ENCODE results near the gene ANK3. TPM values are rescaled to one million over a fixed set of nuclear protein-coding genes. Genes with fewer than 3 reads are reported as not detected.
A peak's percentile ranks its signal among the peaks of the same experiment; 100 is the strongest.

The ANK3 gene
- polyA plus RNA-seq, 4 donors, result 9.9 to 81.4 (median 35.5) TPM

GRCh38 chr10:60096761-60097513 lies 292.7 kb downstream of the ANK3 start:
- H3K9me3 ChIP-seq (ENCODE audit: control insufficient read depth in 2 of 2, insufficient read depth in 1 of 2, low read depth in 1 of 2, low read length in 1 of 2), result no peaks in the 10 kb centered on the region

GRCh38 chr10:60093317-60093716 lies 296.4 kb downstream of the ANK3 start:
- no peaks in the 10 kb centered on the region for H3K27me3 ChIP-seq (ENCODE audit: control insufficient read depth in 3 of 3, insufficient read depth in 3 of 3, low read length in 3 of 3)
- H3K4me3 ChIP-seq (ENCODE audit: low read depth in 1 of 3, low read length in 3 of 3), result no peak overlapping the region
- 88 to 94% (median 91%) methylated on average over 3 of the region's 3 CpGs for WGBS, 3 donors
- FAIRE-seq (no peak), DNase-seq (no peak)
- no peaks in the 10 kb centered on the region for H3K9me3 ChIP-seq (ENCODE audit: control insufficient read depth in 2 of 2, insufficient read depth in 1 of 2, low read depth in 1 of 2, low read length in 1 of 2)
- peaks cover 4 to 7% (median 4%) of the 10 kb centered on the region in 3 donors for H3K4me1 ChIP-seq (ENCODE audit: control insufficient read depth in 3 of 3, insufficient read depth in 2 of 3, low read depth in 1 of 3, low read length in 2 of 3)
- H3K27ac ChIP-seq (ENCODE audit: low read depth in 1 of 3, low read length in 2 of 3), result no peak overlapping the region
- peaks cover 0 to 8% (median 0%) of the 10 kb centered on the region in 3 donors for H3K36me3 ChIP-seq (ENCODE audit: control insufficient read depth in 3 of 3, insufficient read depth in 2 of 3, low read depth in 1 of 3, low read length in 3 of 3)

More at GRCh38 chr10:60096761-60097513, 292.7 kb downstream of the ANK3 start:
- DNase-seq, result peak; percentile 48 to 72
- no peak for FAIRE-seq
- Histone ChIP-seq H3K4me1 (ENCODE audit: control insufficient read depth in 3 of 3, insufficient read depth in 2 of 3, low read depth in 1 of 3, low read length in 2 of 3) (peaks cover 0 to 7% (median 2%) of the 10 kb centered on the region in 3 donors), H3K27me3 (ENCODE audit: control insufficient read depth in 3 of 3, insufficient read depth in 3 of 3, low read length in 3 of 3) (no peaks in the 10 kb centered on the region), H3K27ac (ENCODE audit: low read depth in 1 of 3, low read length in 2 of 3) (peak overlapping the region in 2 of 3 donors; percentile 32 to 52), H3K4me3 (ENCODE audit: low read depth in 1 of 3, low read length in 3 of 3) (no peak overlapping the region), H3K36me3 (ENCODE audit: control insufficient read depth in 3 of 3, insufficient read depth in 2 of 3, low read depth in 1 of 3, low read length in 3 of 3) (peaks cover 0 to 4% (median 0%) of the 10 kb centered on the region in 3 donors)
- WGBS, 3 donors, result 20 to 61% (median 40%) methylated on average over 5 of the region's 5 CpGs

DNA sequence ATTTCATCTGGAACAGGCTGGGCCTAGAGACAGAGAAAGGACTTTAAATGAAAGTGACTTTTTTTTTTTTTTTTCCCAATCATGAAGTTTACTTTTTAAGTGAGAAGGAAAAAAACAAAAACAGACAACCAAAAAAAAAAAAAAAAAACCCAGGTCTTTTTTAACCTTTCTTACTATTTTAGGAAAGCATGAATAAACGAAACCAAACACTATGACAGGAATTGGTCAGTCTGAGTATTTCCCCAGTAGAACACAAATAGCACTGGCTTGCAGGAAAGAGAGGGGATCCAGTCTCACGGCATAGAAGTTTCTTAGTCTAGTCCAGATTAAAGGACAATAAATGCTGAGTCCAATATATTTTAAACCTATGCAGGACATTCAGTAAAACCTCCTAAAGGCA lies 302.8 kb downstream of the ANK3 start:
- WGBS, 3 donors, result 68 to 90% (median 81%) methylated on average over 2 of the region's 2 CpGs
- Histone ChIP-seq H3K27ac (ENCODE audit: low read depth in 1 of 3, low read length in 2 of 3) (no peak overlapping the region), H3K9me3 (ENCODE audit: control insufficient read depth in 2 of 2, insufficient read depth in 1 of 2, low read depth in 1 of 2, low read length in 1 of 2) (no peaks in the 10 kb centered on the region), H3K36me3 (ENCODE audit: control insufficient read depth in 3 of 3, insufficient read depth in 2 of 3, low read depth in 1 of 3, low read length in 3 of 3) (peaks cover 0 to 10% (median 4%) of the 10 kb centered on the region in 3 donors), H3K4me1 (ENCODE audit: control insufficient read depth in 3 of 3, insufficient read depth in 2 of 3, low read depth in 1 of 3, low read length in 2 of 3) (peaks cover 2 to 4% (median 3%) of the 10 kb centered on the region in 3 donors), H3K4me3 (ENCODE audit: low read depth in 1 of 3, low read length in 3 of 3) (no peak overlapping the region), H3K27me3 (ENCODE audit: control insufficient read depth in 3 of 3, insufficient read depth in 3 of 3, low read length in 3 of 3) (no peaks in the 10 kb centered on the region)
- DNase-seq (no peak), FAIRE-seq (no peak)

- H3K4me3 ChIP-seq (ENCODE audit: low read depth in 1 of 3, low read length in 3 of 3), result no peak overlapping the region
- peaks cover 2 to 4% (median 3%) of the 10 kb centered on the region in 3 donors for H3K4me1 ChIP-seq (ENCODE audit: control insufficient read depth in 3 of 3, insufficient read depth in 2 of 3, low read depth in 1 of 3, low read length in 2 of 3)
- H3K36me3 ChIP-seq (ENCODE audit: control insufficient read depth in 3 of 3, insufficient read depth in 2 of 3, low read depth in 1 of 3, low read length in 3 of 3), result peaks cover 0 to 10% (median 4%) of the 10 kb centered on the region in 3 donors
- WGBS, 3 donors, result 93 to 96% (median 94%) methylated on average over 4 of the region's 4 CpGs
- H3K27ac ChIP-seq (ENCODE audit: low read depth in 1 of 3, low read length in 2 of 3), result no peak overlapping the region
- H3K9me3 ChIP-seq (ENCODE audit: control insufficient read depth in 2 of 2, insufficient read depth in 1 of 2, low read depth in 1 of 2, low read length in 1 of 2), result no peaks in the 10 kb centered on the region
- DNase-seq (no peak), FAIRE-seq (no peak)
- H3K27me3 ChIP-seq (ENCODE audit: control insufficient read depth in 3 of 3, insufficient read depth in 3 of 3, low read length in 3 of 3), result no peaks in the 10 kb centered on the region
Observed at GRCh38 chr10:60086421-60086820, 303.3 kb downstream of the ANK3 start.

DNA sequence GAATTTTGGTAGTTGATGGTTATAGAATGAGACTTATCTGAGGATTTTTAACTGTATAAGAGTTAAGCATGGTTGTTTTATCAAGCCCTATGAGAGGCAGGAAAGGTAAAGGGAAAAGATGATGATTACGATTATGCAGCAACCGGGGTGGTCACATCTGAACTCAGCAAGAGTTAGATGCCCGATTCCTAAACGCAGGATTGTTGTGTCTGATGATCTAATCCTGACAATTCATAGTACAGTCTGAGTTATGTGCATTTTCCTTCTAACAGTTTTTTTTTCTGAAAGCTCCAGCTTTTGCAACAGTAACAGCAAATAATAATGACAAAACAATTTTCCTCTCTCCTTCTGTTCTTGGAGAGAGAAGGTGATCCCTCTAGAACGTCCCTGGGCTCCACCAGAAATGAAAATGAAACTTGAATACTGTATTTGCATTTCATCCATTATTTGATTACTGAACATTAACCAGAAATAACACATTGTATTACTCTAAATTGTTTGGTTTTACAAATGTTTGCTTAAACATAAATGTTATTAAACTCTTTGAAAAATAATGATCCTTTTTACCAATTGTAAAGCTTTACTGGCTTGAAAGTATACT lies 306.8 kb downstream of the ANK3 start:
- no peak for DNase-seq
- Histone ChIP-seq H3K27ac (ENCODE audit: low read depth in 1 of 3, low read length in 2 of 3) (no peak overlapping the region), H3K9me3 (ENCODE audit: control insufficient read depth in 2 of 2, insufficient read depth in 1 of 2, low read depth in 1 of 2, low read length in 1 of 2) (no peaks in the 10 kb centered on the region), H3K36me3 (ENCODE audit: control insufficient read depth in 3 of 3, insufficient read depth in 2 of 3, low read depth in 1 of 3, low read length in 3 of 3) (peaks cover 3 to 10% (median 10%) of the 10 kb centered on the region in 3 donors), H3K4me1 (ENCODE audit: control insufficient read depth in 3 of 3, insufficient read depth in 2 of 3, low read depth in 1 of 3, low read length in 2 of 3) (no peaks in the 10 kb centered on the region), H3K4me3 (ENCODE audit: low read depth in 1 of 3, low read length in 3 of 3) (no peak overlapping the region), H3K27me3 (ENCODE audit: control insufficient read depth in 3 of 3, insufficient read depth in 3 of 3, low read length in 3 of 3) (no peaks in the 10 kb centered on the region)
- WGBS, 3 donors, result 59 to 70% (median 60%) methylated on average over 5 of the region's 5 CpGs
- FAIRE-seq, result no peak

- Histone ChIP-seq H3K4me1 (ENCODE audit: control insufficient read depth in 3 of 3, insufficient read depth in 2 of 3, low read depth in 1 of 3, low read length in 2 of 3) (no peaks in the 10 kb centered on the region), H3K27ac (ENCODE audit: low read depth in 1 of 3, low read length in 2 of 3) (no peak overlapping the region), H3K9me3 (ENCODE audit: control insufficient read depth in 2 of 2, insufficient read depth in 1 of 2, low read depth in 1 of 2, low read length in 1 of 2) (no peaks in the 10 kb centered on the region), H3K27me3 (ENCODE audit: control insufficient read depth in 3 of 3, insufficient read depth in 3 of 3, low read length in 3 of 3) (no peaks in the 10 kb centered on the region), H3K36me3 (ENCODE audit: control insufficient read depth in 3 of 3, insufficient read depth in 2 of 3, low read depth in 1 of 3, low read length in 3 of 3) (peaks cover 3 to 12% (median 10%) of the 10 kb centered on the region in 3 donors), H3K4me3 (ENCODE audit: low read depth in 1 of 3, low read length in 3 of 3) (no peak overlapping the region)
- 75 to 85% (median 82%) methylated on average over 6 of the region's 6 CpGs for WGBS, 3 donors
- FAIRE-seq (no peak), DNase-seq (no peak)
Observed at GRCh38 chr10:60082341-60082740, 307.3 kb downstream of the ANK3 start.

DNA sequence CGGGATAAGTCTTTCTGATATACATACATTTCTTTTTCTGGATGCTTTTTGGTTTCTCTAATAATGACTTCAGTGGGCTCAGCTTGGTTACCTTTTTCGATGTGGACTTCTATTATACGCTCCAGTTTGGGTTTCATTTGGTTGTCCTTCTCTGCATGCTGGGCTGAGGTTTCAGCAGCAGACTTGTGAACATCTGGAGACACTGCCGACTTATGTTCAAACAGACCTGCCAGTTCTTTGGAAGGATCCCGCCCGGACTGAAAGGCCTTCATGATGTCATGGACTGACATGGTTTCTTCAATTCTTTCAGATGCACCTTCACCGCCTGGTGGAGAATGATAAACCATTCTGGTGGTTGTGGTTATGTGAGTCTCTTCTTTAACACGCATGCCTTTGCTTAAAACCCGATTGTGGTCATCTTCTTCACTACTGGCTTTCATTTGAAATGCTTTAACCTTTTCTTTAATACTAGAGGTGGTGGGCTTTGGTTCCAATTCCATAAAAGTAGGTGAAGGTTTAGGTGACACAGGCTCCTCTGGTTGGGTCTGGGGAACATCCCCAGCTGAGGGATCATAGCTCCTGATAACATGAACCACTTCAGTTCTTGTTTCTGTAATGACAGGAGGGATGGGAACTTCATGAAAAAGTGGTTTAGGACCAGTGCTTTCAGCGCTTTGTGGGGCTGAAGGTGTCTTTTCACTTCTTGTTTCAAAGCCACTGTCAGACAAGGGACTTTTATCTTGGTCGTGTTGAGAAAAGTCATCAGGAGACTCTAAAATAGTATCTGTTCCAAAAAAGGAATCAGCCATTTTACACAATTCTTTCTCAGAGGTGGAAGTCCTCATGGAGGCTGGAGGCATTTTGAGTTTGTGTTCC lies 315.7 kb downstream of the ANK3 start:
- no peak overlapping the region for H3K27ac ChIP-seq (ENCODE audit: low read depth in 1 of 3, low read length in 2 of 3)
- H3K27me3 ChIP-seq (ENCODE audit: control insufficient read depth in 3 of 3, insufficient read depth in 3 of 3, low read length in 3 of 3), result no peaks in the 10 kb centered on the region
- WGBS, 3 donors, result 89 to 92% (median 90%) methylated on average over 11 of the region's 11 CpGs
- FAIRE-seq, result no peak
- DNase-seq, result no peak
- no peaks in the 10 kb centered on the region for H3K9me3 ChIP-seq (ENCODE audit: control insufficient read depth in 2 of 2, insufficient read depth in 1 of 2, low read depth in 1 of 2, low read length in 1 of 2)
- H3K36me3 ChIP-seq (ENCODE audit: control insufficient read depth in 3 of 3, insufficient read depth in 2 of 3, low read depth in 1 of 3, low read length in 3 of 3), result peaks cover 0 to 23% (median 11%) of the 10 kb centered on the region in 3 donors
- no peak overlapping the region for H3K4me3 ChIP-seq (ENCODE audit: low read depth in 1 of 3, low read length in 3 of 3)
- no peaks in the 10 kb centered on the region for H3K4me1 ChIP-seq (ENCODE audit: control insufficient read depth in 3 of 3, insufficient read depth in 2 of 3, low read depth in 1 of 3, low read length in 2 of 3)

- Histone ChIP-seq H3K36me3 (ENCODE audit: control insufficient read depth in 3 of 3, insufficient read depth in 2 of 3, low read depth in 1 of 3, low read length in 3 of 3) (peaks cover 0 to 21% (median 15%) of the 10 kb centered on the region in 3 donors), H3K27ac (ENCODE audit: low read depth in 1 of 3, low read length in 2 of 3) (no peak overlapping the region), H3K9me3 (ENCODE audit: control insufficient read depth in 2 of 2, insufficient read depth in 1 of 2, low read depth in 1 of 2, low read length in 1 of 2) (no peaks in the 10 kb centered on the region), H3K4me1 (ENCODE audit: control insufficient read depth in 3 of 3, insufficient read depth in 2 of 3, low read depth in 1 of 3, low read length in 2 of 3) (no peaks in the 10 kb centered on the region), H3K4me3 (ENCODE audit: low read depth in 1 of 3, low read length in 3 of 3) (no peak overlapping the region), H3K27me3 (ENCODE audit: control insufficient read depth in 3 of 3, insufficient read depth in 3 of 3, low read length in 3 of 3) (no peaks in the 10 kb centered on the region)
- DNase-seq (no peak), FAIRE-seq (no peak)
- WGBS, 3 donors, result 91 to 96% (median 92%) methylated on average over 4 of the region's 4 CpGs
Observed at GRCh38 chr10:60073397-60073780, 316.3 kb downstream of the ANK3 start.

Data from small intestine (tissue), 7 donors.